Measurements from ENCODE around the gene ZNF507. TPM values are rescaled to one million over a fixed set of nuclear protein-coding genes. Genes with fewer than 3 reads are reported as not detected.
A peak's percentile ranks its signal among the peaks of the same experiment; 100 is the strongest.

ZNF507 gene
- total RNA-seq, 4 donors from 2014 or later: 12.6 to 19.1 (median 17.9) TPM

GRCh38 chr19:32349051-32349450, 3.6 kb downstream of the ZNF507 start:
- DNase-seq (ENCODE audit: extremely low spot score): no peak
- intact Hi-C loops (cut with DNase I): loop anchor here (5.0 kb wide), 1 partner anchor 58 kb away; the partner anchor contains the start of gene DPY19L3
- H3K4me3 ChIP-seq: no peak overlapping the region
- H3K27ac ChIP-seq (replicated peaks in 1 of 4): no peak overlapping the region
- TF ChIP-seq POLR2AphosphoS5 (IDR thresholded peaks at IDR 0.05): no peak
- TF ChIP-seq EP300 (IDR thresholded peaks at IDR 0.05): no peak
- no peak for TF ChIP-seq CTCF (IDR thresholded peaks at IDR 0.05)
- no peak for TF ChIP-seq POLR2A (IDR thresholded peaks at IDR 0.05; ENCODE audit: low read depth)
- H3K9me3 ChIP-seq: no peaks in the 10 kb centered on the region
- WGBS: 92% methylated on average over 1 of the region's 1 CpG
- H3K27me3 ChIP-seq: no peaks in the 10 kb centered on the region
- H3K36me3 ChIP-seq: peaks cover 14 to 31% (median 27%) of the 10 kb centered on the region in 4 donors
- H3K4me1 ChIP-seq: peaks cover 33 to 69% (median 62%) of the 10 kb centered on the region in 4 donors

GRCh38 chr19:32349724-32350470, 4.5 kb downstream of the ZNF507 start:
- Histone ChIP-seq H3K4me3 (no peak overlapping the region), H3K9me3 (no peaks in the 10 kb centered on the region), H3K27ac (replicated peaks in 1 of 4) (no peak overlapping the region), H3K4me1 (peaks cover 33 to 69% (median 62%) of the 10 kb centered on the region in 4 donors), H3K27me3 (no peaks in the 10 kb centered on the region), H3K36me3 (peaks cover 20 to 40% (median 36%) of the 10 kb centered on the region in 4 donors)
- no peak for TF ChIP-seq POLR2AphosphoS5 (IDR thresholded peaks at IDR 0.05)
- no peak for TF ChIP-seq POLR2A (IDR thresholded peaks at IDR 0.05; ENCODE audit: low read depth)
- no peak for TF ChIP-seq EP300 (IDR thresholded peaks at IDR 0.05)
- no peak for TF ChIP-seq CTCF (IDR thresholded peaks at IDR 0.05)
- DNase-seq (ENCODE audit: extremely low spot score): no peak
- WGBS: 97% methylated on average over 2 of the region's 2 CpGs
- intact Hi-C loops (cut with DNase I): loop anchor here (5.0 kb wide), 1 partner anchor 57 kb away; the partner anchor contains the start of gene DPY19L3

GRCh38 chr19:32350471-32350865, 5.1 kb downstream of the ZNF507 start:
- H3K36me3 ChIP-seq: peaks cover 20 to 45% (median 38%) of the 10 kb centered on the region in 4 donors

GRCh38 chr19:32350987-32351348, 5.6 kb downstream of the ZNF507 start:
- Histone ChIP-seq H3K27me3 (no peaks in the 10 kb centered on the region), H3K27ac (replicated peaks in 1 of 4) (peak overlapping the region in 3 of 4 donors; percentile 33 to 43 (median 35)), H3K9me3 (no peaks in the 10 kb centered on the region), H3K4me1 (peaks cover 33 to 71% (median 67%) of the 10 kb centered on the region in 4 donors), H3K36me3 (peaks cover 24 to 50% (median 40%) of the 10 kb centered on the region in 4 donors), H3K4me3 (no peak overlapping the region)
- TF ChIP-seq EP300 (IDR thresholded peaks at IDR 0.05): no peak
- no peak for TF ChIP-seq POLR2A (IDR thresholded peaks at IDR 0.05; ENCODE audit: low read depth)
- no peak for TF ChIP-seq POLR2AphosphoS5 (IDR thresholded peaks at IDR 0.05)
- no peak for TF ChIP-seq CTCF (IDR thresholded peaks at IDR 0.05)
- intact Hi-C loops (cut with DNase I): no loop called here
- WGBS: 79% methylated on average over 2 of the region's 2 CpGs
- DNase-seq (ENCODE audit: extremely low spot score): no peak

More at GRCh38 chr19:32350471-32350865, 5.1 kb downstream of the ZNF507 start:
- 80% methylated on average over 3 of the region's 3 CpGs for WGBS
- no peaks in the 10 kb centered on the region for H3K27me3 ChIP-seq
- peak overlapping the region in 2 of 4 donors; percentile 33 to 43 for H3K27ac ChIP-seq (replicated peaks in 1 of 4)
- peaks cover 33 to 66% (median 62%) of the 10 kb centered on the region in 4 donors for H3K4me1 ChIP-seq
- no peak for DNase-seq (ENCODE audit: extremely low spot score)
- TF ChIP-seq POLR2A (IDR thresholded peaks at IDR 0.05; ENCODE audit: low read depth) (no peak), POLR2AphosphoS5 (IDR thresholded peaks at IDR 0.05) (no peak), EP300 (IDR thresholded peaks at IDR 0.05) (no peak), CTCF (IDR thresholded peaks at IDR 0.05) (no peak)
- no peaks in the 10 kb centered on the region for H3K9me3 ChIP-seq
- no peak overlapping the region for H3K4me3 ChIP-seq
- intact Hi-C loops (cut with DNase I): no loop called here

All from esophagus muscularis mucosa (tissue), 4 donors.